ENCODE measurements around the gene LLGL1. TPM values are rescaled to one million over a fixed set of nuclear protein-coding genes. Genes with fewer than 3 reads are reported as not detected.

LLGL1 gene
- total RNA-seq, 1 experiment from 2014 or later, result 47.4 TPM

DNA sequence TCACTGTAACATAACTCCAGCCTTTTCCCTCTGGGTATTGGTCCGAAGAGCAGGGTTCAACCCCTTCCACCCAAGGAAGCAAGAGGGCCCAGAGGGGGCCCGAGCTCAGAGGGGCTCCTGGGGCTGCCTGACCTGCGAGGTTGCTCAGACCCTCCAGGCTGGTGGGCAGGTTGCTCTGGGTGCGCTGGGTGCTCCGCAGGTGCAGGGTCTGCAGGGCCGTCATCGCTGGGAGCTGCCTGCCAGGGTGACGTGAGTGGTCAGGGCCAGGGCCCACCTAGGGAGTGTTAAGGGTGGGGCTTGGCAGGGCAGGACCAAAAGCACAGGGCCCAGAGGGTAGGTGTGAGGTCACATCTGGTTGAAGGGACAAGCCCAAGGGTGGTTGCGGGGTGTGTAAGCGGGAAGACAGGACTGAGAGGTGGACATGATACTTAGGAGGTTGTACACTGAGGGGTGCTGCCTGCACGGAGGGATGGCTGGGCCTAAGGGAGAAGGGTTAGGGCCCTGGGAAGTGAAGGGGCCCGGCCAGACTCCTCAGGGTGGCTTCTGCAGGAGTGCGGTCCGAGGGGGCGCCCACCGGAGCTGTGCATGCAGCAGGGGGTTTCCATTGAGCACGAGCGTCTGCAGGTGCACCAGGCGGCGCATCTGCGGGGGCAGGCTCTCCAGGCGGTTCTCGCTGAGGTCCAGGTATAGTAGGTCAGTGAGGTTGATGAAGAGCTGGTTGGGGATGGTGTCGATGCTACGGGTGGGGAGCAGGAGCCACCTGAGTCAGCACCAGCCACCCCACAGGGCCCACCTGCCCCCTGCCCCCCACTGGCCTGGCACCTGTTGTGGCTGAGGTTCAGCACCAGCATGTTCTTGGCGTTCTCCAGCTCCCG, 28.7 kb downstream of the LLGL1 start:
- ATAC-seq (no peak), DNase-seq (no peak)
- CTCF ChIA-PET, result no interaction called here
- TF ChIP-seq EZH2 (IDR thresholded peaks at IDR 0.05; ENCODE audit: low read length, unreplicated experiment) (no peak), EZH2phosphoT487 (IDR thresholded peaks at IDR 0.05; ENCODE audit: borderline replicate concordance, low read length) (no peak)
- TF ChIP-seq, protein P1, sequence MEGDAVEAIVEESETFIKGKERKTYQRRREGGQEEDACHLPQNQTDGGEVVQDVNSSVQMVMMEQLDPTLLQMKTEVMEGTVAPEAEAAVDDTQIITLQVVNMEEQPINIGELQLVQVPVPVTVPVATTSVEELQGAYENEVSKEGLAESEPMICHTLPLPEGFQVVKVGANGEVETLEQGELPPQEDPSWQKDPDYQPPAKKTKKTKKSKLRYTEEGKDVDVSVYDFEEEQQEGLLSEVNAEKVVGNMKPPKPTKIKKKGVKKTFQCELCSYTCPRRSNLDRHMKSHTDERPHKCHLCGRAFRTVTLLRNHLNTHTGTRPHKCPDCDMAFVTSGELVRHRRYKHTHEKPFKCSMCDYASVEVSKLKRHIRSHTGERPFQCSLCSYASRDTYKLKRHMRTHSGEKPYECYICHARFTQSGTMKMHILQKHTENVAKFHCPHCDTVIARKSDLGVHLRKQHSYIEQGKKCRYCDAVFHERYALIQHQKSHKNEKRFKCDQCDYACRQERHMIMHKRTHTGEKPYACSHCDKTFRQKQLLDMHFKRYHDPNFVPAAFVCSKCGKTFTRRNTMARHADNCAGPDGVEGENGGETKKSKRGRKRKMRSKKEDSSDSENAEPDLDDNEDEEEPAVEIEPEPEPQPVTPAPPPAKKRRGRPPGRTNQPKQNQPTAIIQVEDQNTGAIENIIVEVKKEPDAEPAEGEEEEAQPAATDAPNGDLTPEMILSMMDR (conservative IDR thresholded peaks at IDR 0.05; ENCODE audit: low read depth, low read length), result no peak
- H3K36me3 ChIP-seq (ENCODE audit: low read depth, low read length), result peaks cover 62% of the 10 kb centered on the region
- H3K4me3 ChIP-seq (ENCODE audit: low read length), result no peak overlapping the region
- POLR2A ChIA-PET (ENCODE audit: unreplicated experiment), result no interaction called here
- H2AFZ ChIP-seq (ENCODE audit: low read length), result no peak overlapping the region
- BruUV-seq (replicated peaks), result no TSS peak
- no peaks in the 10 kb centered on the region for H3K9me3 ChIP-seq (ENCODE audit: low read length)
- H3F3A ChIP-seq (ENCODE audit: low read length, unreplicated experiment), result no peaks in the 10 kb centered on the region
- H3K9me2 ChIP-seq (replicated peaks; ENCODE audit: low read length), result no peaks in the 10 kb centered on the region
- H3K27me3 ChIP-seq (ENCODE audit: low read length), result no peaks in the 10 kb centered on the region
- H3K4me1 ChIP-seq (ENCODE audit: insufficient read depth, low read length), result peaks cover 18% of the 10 kb centered on the region
- no peak overlapping the region for H3K4me2 ChIP-seq (ENCODE audit: low read length)
- peaks cover 4% of the 10 kb centered on the region; the same call in 1 of the 2 replicates for H4K20me1 ChIP-seq (ENCODE audit: low read length)
- intact Hi-C loops (cut with micrococcal nuclease), result no loop called here
- H3K79me2 ChIP-seq (ENCODE audit: low read length), result peaks cover 41% of the 10 kb centered on the region
- H3K9ac ChIP-seq (ENCODE audit: low read length), result no peak overlapping the region
- H3K27ac ChIP-seq (ENCODE audit: low read length), result no peak overlapping the region

DNA sequence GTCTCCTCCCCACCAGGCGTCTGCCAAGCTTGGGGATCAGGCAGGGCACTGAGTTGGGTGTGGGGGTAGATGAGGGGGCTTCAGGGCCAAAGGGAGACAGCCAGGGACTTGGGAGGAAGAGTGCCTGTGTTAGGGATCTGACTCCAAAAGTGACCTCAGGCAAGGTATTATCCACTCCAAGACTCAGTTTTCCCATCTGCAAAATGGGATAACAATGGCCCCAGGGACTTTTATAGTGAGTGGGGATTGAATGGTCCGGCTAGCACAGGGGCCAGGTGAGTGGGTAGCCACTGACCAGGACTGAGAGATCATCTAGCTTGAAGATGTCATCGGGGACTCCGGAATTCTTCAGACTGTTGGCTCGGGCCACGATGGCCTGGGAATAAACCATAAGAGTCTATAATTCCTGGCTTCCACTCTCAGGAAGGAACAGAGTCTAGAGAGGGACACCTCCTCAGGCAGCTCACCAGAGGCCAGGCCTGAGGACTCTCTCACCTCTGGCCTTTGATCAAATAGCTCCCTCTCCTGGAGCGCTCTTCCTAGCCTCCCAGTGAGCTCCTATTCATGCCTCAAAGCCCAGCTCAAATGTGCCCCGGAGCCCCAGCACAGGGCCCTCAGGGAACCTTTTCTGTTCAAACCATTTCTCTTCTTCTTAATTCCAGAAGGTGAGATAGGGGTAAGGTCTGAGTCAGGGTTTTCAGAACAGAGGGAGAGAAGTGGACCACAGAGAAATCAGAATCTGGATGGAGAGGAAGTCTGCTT, 29.6 kb downstream of the LLGL1 start:
- DNase-seq (no peak), ATAC-seq (no peak)
- CTCF ChIA-PET, result no interaction called here
- intact Hi-C loops (cut with micrococcal nuclease), result no loop called here
- Histone ChIP-seq H3K9ac (ENCODE audit: low read length) (no peak overlapping the region), H3K27me3 (ENCODE audit: low read length) (no peaks in the 10 kb centered on the region), H3K79me2 (ENCODE audit: low read length) (peaks cover 41% of the 10 kb centered on the region), H2AFZ (ENCODE audit: low read length) (no peak overlapping the region), H3K36me3 (ENCODE audit: low read depth, low read length) (peaks cover 61% of the 10 kb centered on the region), H3K27ac (ENCODE audit: low read length) (no peak overlapping the region), H3K4me3 (ENCODE audit: low read length) (no peak overlapping the region), H3K4me2 (ENCODE audit: low read length) (no peak overlapping the region), H4K20me1 (ENCODE audit: low read length) (peaks cover 4% of the 10 kb centered on the region; the same call in 1 of the 2 replicates), H3K4me1 (ENCODE audit: insufficient read depth, low read length) (peaks cover 24% of the 10 kb centered on the region), H3K9me2 (replicated peaks; ENCODE audit: low read length) (no peaks in the 10 kb centered on the region), H3K9me3 (ENCODE audit: low read length) (no peaks in the 10 kb centered on the region), H3F3A (ENCODE audit: low read length, unreplicated experiment) (no peaks in the 10 kb centered on the region)
- POLR2A ChIA-PET (ENCODE audit: unreplicated experiment), result no interaction called here
- BruUV-seq (replicated peaks), result no TSS peak
- no peak for TF ChIP-seq EZH2phosphoT487 (IDR thresholded peaks at IDR 0.05; ENCODE audit: borderline replicate concordance, low read length)
- no peak for TF ChIP-seq EZH2 (IDR thresholded peaks at IDR 0.05; ENCODE audit: low read length, unreplicated experiment)
- TF ChIP-seq, protein P1 (conservative IDR thresholded peaks at IDR 0.05; ENCODE audit: low read depth, low read length), result no peak; the same call in 1 of the 2 replicates
